LNCaP clone FGC (cell line): ENCODE results near the gene IFNL2.

Experiments
- DNase-seq: peaks from one replicate; pipeline ENCODE4 v3.0.0-alpha.2; 2011; ENCODE audit warnings: low read depth
- H3K4me3 ChIP-seq: 2 replicates; pipeline ENCODE4 v1.5.1; 2011; ENCODE audit warnings: mild to moderate bottlenecking, low read depth, low read length, control low read depth
- TF ChIP-seq, protein P1 (sequence below): IDR thresholded peaks from 2 replicates; pipeline ENCODE4 v1.5.1; 2012; ENCODE audit warnings: mild to moderate bottlenecking; ENCODE audit not compliant: control insufficient read depth, insufficient read depth; ENCODE audit errors: extremely low read depth

The IFNL2 gene

GRCh38 chr19:39299404-39299803 is 31.2 kb downstream of the IFNL2 start:
- H3K4me3 ChIP-seq = no peak overlapping the region
- no peak for DNase-seq
- TF ChIP-seq, protein P1, sequence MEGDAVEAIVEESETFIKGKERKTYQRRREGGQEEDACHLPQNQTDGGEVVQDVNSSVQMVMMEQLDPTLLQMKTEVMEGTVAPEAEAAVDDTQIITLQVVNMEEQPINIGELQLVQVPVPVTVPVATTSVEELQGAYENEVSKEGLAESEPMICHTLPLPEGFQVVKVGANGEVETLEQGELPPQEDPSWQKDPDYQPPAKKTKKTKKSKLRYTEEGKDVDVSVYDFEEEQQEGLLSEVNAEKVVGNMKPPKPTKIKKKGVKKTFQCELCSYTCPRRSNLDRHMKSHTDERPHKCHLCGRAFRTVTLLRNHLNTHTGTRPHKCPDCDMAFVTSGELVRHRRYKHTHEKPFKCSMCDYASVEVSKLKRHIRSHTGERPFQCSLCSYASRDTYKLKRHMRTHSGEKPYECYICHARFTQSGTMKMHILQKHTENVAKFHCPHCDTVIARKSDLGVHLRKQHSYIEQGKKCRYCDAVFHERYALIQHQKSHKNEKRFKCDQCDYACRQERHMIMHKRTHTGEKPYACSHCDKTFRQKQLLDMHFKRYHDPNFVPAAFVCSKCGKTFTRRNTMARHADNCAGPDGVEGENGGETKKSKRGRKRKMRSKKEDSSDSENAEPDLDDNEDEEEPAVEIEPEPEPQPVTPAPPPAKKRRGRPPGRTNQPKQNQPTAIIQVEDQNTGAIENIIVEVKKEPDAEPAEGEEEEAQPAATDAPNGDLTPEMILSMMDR = no peak

DNA sequence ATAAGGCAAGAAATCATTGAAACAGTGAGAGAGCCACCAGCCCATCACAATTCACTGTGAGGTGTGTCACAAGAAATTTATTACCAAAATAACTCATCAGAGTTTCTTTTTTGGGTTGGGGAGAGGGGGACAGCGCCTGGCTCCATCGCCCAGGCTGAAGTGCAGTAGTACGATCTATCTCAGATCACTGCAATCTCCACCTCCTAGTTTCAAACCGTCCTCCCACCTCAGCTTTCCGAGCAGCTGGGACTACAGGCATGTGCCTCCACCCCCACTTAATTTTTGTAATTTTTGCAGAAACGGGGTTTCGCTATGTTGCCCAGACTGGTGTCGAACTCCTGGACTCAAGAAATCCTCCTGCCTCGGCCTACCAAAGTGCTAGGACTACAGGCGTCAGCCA is 31.6 kb downstream of the IFNL2 start:
- H3K4me3 ChIP-seq = no peak overlapping the region
- DNase-seq = no peak
- TF ChIP-seq, protein P1 = no peak

GRCh38 chr19:39301021-39301420 is 32.8 kb downstream of the IFNL2 start:
- H3K4me3 ChIP-seq = no peak overlapping the region
- no peak for DNase-seq
- TF ChIP-seq, protein P1 = no peak

DNA sequence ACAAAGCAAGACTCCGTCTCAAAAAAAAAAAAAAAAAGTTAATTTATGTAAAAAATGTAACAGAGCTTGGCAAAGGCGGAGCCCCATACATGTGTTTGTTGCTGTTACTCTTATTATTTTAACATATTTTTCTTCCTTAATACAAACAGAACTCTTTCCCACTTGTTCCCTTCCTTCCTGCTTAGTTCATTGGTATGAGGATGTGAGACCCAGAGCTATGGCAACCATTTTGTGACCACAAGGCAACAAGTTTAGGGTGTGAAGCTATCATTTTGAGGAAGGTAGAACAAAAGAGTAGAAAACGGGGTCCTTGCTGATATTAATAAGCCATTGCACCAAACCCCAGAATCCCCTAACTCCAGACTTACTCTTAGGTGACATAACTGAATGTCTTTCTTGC is 33.4 kb downstream of the IFNL2 start:
- TF ChIP-seq, protein P1 = no peak
- DNase-seq = no peak
- H3K4me3 ChIP-seq = no peak overlapping the region

DNA sequence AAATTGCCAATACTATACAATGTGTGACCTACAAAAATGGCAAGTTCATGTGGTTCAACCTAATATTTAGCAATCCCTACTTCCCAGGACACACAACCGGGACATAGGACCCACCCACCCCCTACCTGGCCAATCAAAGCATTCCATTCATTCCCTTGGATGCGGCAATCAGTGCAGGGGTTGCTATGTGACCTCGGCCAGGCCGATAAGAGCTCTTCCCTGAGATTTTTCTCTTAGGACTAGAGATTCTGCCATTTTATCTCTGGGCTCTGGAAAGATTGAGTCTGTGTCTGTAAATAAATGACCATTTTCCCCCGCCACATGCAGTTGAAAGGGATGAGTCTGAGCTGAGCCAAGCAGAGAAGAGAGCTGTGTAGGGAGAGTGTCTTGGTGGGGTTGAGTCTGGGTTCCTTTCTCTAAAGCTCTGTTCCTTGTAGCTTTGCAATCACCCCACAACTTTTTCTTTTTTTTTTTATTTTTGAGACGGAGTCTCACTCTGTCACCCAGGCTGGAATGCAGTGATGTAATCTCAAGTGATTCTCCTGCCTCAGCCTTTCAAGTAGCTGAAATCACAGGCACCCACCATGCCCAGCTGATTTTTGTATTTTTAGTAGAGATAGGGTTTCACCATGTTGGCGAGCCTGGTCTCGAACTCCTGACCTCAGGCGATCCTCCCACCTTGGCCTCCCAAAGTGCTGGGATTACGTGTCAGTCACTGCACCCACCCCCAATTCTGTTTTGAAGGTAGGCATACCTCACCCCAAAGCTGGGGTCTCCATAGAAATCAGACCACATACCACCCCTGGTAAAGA is 35.4 kb downstream of the IFNL2 start:
- H3K4me3 ChIP-seq = no peak overlapping the region
- no peak for DNase-seq
- TF ChIP-seq, protein P1 = no peak

GRCh38 chr19:39304185-39304513 is 36.0 kb downstream of the IFNL2 start:
- no peak for DNase-seq
- TF ChIP-seq, protein P1 = no peak
- H3K4me3 ChIP-seq = no peak overlapping the region
